ENCODE data around the gene ZFAND2A.
A peak's percentile ranks its signal among the peaks of the same experiment; 100 is the strongest.
"Not testable (repeated sequence)": the region's sequence is repeated elsewhere in the genome, so short reads cannot be mapped to it uniquely, and the experiment has no call there.

The ZFAND2A gene, protein sequence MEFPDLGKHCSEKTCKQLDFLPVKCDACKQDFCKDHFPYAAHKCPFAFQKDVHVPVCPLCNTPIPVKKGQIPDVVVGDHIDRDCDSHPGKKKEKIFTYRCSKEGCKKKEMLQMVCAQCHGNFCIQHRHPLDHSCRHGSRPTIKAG

DNA sequence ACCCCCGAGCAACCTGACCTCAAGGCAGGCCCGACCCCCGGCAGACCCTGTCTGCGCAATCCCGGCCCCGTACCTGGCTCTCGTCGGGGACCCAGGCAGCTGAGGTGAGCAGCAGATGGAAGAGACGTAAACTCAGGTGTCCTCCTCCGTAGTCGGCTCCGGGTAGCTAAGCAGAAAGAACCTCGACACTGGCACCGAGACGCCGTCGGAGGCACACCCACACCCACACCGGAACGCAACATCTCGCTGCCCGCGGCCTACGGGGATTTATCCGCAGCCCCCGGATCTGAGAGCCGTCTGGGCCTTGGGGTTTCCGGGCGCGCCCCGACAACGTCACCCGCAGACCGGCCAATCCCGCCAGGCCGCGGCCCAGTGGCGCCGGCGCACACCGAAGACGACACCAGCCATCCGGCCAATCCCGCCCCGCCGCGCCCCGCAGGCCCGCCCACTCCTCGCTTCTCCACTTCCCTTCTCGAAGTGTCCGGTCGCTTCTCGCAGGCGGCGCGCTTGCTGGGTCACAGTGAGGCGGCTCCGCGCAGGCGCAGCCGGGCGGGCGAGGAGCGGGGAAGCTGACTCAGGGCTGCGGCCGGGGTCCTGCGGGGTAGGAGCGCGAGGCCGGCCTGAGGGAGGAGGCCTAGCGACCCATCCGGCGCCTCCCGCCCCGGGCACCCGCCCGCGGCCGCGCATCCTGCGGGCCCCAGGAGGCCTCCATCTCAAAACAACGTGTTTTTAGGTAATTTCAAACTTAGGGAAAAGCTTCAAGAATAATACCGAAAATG, at the start of gene ZFAND2A:
Gene ZFAND2A (minus strand): TSS at position 306 of the 779 bp plus-strand sequence. CDS start 1,984 bp downstream, outside the sequence.
- Mint-ChIP-seq H3K9me3 (no peaks in the 10 kb centered on the region), H3K27me3 (no peaks in the 10 kb centered on the region), H3K4me1 (peaks cover 27% of the 10 kb centered on the region), H3K27ac (peak within 1 kb of the TSS; percentile 90), H3K4me3 (peak within 1 kb of the TSS; percentile 85), H3K36me3 (peaks cover 26% of the 10 kb centered on the region)
- DNase-seq = peak; percentile 99
- CTCF ChIA-PET = interaction anchor here (0.8 to 4.2 kb wide), 3 partner anchors 9 to 166 kb away, joined by 3 to 17 read pairs (median 12); no protein-coding TSS in a partner anchor

DNA sequence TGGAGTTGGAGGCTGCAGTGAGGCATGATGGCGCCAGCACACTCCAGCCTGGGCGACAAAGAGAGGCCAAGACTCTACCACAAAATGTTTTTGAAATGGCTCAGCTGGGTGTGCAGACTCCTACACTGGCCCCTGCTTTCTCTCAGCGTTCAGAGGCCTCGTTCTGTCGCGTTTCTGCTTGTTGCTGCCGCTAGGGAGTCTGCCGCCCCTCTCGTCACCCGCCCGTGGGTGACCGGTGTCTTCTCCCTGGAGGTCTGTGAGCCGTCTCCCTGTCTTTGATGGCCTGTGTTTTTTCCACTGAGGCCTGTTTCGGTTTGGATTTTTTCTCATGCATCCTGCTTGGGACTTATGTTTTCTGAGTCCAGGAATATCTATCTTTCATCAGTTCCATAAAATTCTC, 49.1 kb upstream of the ZFAND2A start:
- H3K4me3 Mint-ChIP-seq = no peak overlapping the region
- H3K9me3 Mint-ChIP-seq = no peaks in the 10 kb centered on the region
- H3K36me3 Mint-ChIP-seq = no peaks in the 10 kb centered on the region
- peaks cover 47% of the 10 kb centered on the region for H3K27me3 Mint-ChIP-seq
- CTCF ChIA-PET = no interaction called here
- no peaks in the 10 kb centered on the region for H3K4me1 Mint-ChIP-seq
- DNase-seq = no peak
- no peak overlapping the region for H3K27ac Mint-ChIP-seq

DNA sequence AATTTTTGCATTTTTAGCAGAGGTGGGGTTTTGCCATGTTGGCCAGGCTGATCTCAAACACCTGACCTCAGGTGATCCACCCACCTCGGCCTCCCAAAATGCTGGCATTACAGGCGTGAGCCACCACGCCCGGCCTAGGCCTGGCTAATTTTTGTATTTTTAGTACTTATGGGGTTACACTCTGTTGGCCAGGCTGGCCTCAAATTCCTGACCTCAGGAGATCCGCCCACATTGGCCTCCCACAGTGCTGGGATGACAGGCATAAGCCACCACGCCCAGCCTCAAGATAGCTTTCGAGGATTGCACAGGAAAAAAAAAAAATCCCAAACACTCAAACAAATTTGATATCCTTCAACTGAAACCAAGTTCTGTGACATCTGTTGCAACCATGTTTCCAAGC, 45.7 kb upstream of the ZFAND2A start:
- H3K4me1 Mint-ChIP-seq, H3K27ac Mint-ChIP-seq, DNase-seq, H3K36me3 Mint-ChIP-seq, H3K4me3 Mint-ChIP-seq, CTCF ChIA-PET, H3K9me3 Mint-ChIP-seq: not testable (repeated sequence)
- peaks cover 30% of the 10 kb centered on the region for H3K27me3 Mint-ChIP-seq

DNA sequence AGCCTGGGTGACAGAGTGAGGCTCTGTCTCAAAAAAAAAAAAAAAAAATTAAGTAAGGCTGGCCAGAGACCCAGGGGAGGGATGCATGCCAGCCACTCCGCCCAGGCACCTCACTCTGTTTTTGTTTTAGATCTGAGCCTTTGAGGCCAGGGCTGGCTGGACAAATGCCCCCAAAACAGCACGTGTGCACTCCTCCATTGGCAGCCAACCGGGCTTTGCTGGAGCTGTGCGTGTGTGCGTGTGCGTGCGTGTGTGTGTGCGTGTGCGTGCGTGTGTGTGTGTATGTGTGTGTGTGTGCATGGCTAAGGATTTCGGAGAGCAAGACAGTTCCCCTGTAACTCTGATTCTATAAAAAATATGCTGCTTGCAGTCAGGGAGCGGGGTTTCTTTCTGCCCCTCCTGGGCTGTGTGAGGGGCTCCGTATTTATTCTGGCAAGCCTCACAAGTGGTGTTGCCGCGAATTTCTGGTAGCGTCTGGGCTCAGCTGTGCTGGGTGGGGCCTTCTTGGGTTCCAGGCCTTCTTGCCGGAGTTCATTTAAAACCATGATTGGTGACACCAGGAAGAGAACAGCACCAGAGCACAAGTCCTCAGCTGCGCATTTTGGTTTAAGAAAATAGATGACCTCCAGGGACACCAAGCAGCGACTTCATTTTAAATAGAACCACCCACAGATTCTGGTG, 44.6 kb upstream of the ZFAND2A start:
- H3K27ac Mint-ChIP-seq = no peak overlapping the region
- DNase-seq = no peak
- H3K4me1 Mint-ChIP-seq = no peaks in the 10 kb centered on the region
- peaks cover 28% of the 10 kb centered on the region for H3K27me3 Mint-ChIP-seq
- no peaks in the 10 kb centered on the region for H3K9me3 Mint-ChIP-seq
- CTCF ChIA-PET = interaction anchor here (1.1 kb wide), 1 partner anchor 11 kb away, joined by 3 read pairs; no protein-coding TSS in a partner anchor
- no peak overlapping the region for H3K4me3 Mint-ChIP-seq
- H3K36me3 Mint-ChIP-seq = no peaks in the 10 kb centered on the region

DNA sequence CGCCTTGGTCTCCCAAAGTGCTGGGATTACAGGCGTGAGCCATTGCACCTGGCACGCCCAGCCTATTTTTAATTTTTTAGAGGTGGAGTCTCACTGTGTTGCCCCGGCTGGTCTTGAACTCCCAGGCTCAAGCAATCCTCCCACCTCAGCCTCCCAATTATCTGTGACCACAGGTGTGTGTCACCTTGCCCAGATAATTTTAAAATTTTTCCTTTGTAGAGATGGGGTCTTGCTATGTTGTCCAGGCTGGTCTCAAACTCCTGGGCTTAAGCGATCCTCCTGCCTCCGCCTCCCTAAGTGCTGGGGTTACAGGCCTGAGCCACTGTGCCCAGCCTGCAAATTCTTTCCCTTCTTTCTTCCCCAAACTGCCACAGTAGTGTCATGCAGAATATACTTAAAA, 42.9 kb upstream of the ZFAND2A start:
- H3K27me3 Mint-ChIP-seq = peaks cover 19% of the 10 kb centered on the region
- not testable (repeated sequence) for H3K36me3 Mint-ChIP-seq, H3K9me3 Mint-ChIP-seq, H3K4me3 Mint-ChIP-seq, H3K4me1 Mint-ChIP-seq, H3K27ac Mint-ChIP-seq, DNase-seq
- CTCF ChIA-PET = interaction anchor here (0.6 kb wide), 1 partner anchor 17 kb away, joined by 3 read pairs; no protein-coding TSS in a partner anchor

DNA sequence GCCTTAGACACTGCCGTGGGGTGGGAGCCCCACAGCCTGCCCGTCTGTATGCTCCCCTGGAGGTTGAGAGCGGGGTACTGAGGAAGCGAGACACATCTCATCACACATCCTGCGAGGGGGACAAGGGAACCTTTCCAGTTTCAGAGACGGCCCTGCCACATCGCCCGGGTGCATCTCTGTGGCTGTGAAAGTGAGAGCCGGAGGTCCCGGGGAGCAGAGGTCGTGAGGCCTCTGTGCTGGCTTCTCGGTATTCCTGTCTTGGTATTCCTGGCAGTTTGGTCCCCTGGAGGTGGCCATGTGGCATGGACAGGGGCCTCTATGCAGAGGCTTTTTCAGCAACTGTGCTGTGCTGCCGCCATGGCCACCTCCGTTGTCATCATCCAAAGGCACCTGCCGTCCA, 41.9 kb upstream of the ZFAND2A start:
- CTCF ChIA-PET = no interaction called here
- peaks cover 19% of the 10 kb centered on the region for H3K27me3 Mint-ChIP-seq
- H3K9me3 Mint-ChIP-seq = no peaks in the 10 kb centered on the region
- H3K4me3 Mint-ChIP-seq = no peak overlapping the region
- no peak overlapping the region for H3K27ac Mint-ChIP-seq
- no peaks in the 10 kb centered on the region for H3K36me3 Mint-ChIP-seq
- DNase-seq = no peak
- H3K4me1 Mint-ChIP-seq = no peaks in the 10 kb centered on the region

DNA sequence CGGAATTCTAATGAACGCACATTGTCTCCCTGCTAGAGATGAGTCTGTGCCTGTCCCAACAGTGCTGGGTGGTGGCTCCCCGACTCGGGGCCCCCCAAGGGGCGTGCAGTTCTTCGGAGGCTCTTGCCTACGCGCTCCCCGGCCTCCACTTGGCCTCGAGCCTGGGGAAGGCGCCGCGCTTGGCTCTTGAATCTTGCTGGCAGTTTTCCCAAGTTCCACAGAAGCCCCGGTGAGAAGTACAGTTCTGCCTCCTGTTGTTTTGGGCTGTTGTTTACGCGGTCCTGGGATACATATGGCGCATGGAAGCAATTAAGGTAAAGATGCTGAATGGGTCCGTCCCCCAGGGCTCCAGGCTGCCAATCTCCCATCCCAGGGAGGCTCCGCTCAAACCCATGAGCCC, 40.0 kb upstream of the ZFAND2A start:
- H3K4me3 Mint-ChIP-seq = no peak overlapping the region
- H3K27me3 Mint-ChIP-seq = peaks cover 22% of the 10 kb centered on the region
- DNase-seq = no peak
- H3K9me3 Mint-ChIP-seq = no peaks in the 10 kb centered on the region
- no peaks in the 10 kb centered on the region for H3K36me3 Mint-ChIP-seq
- H3K27ac Mint-ChIP-seq = no peak overlapping the region
- H3K4me1 Mint-ChIP-seq = peaks cover 2% of the 10 kb centered on the region
- CTCF ChIA-PET = no interaction called here

DNA sequence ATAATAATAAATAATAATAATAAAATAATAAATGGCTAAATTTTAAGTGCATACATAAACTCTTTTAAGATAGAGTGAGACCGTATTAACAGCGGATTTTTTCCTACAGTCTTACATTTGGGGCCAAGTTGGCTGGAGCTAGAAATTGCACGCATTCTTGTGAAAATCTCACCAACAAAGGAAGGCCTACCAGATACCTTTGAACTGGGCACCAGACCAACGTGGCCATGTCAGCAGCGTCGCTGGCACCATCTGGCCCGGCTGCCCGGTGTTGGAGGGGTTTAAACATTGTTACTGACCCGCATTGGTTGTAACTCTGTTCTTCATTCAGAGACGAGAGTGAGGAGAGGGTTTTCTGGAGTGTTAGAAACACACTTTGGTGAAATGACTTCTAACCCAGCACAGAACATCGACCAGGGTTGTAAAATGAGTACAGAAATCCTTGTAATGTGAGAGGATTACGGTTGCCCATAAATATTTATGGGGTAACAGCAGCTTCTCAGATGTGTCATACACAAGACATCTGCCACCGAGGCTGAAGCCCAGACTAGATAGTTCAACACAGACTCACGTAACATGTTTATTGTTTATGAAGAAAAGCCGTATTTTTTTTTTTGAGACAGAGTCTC, 38.1 kb upstream of the ZFAND2A start:
- H3K27me3 Mint-ChIP-seq = peaks cover 41% of the 10 kb centered on the region
- CTCF ChIA-PET = no interaction called here

DNA sequence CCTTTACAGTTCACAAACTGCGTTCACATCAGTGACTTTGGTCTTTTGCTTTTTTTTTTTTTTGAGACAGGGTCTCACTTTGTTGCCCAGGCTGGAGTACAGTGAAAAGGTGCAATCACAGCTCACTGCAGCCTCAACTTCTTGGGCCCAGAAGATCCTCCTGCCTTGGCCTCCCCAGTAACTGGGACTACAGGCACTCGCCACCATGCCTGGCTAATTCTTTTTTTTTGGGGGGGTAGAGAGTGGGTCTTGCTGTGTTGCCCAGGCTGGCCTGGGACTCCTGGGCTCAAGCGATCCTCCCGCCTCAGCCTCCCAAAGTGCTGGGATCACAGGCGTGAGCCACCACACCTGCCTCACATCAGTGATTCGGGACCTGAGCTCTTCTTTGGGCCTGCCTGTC, 37.0 kb upstream of the ZFAND2A start:
- Mint-ChIP-seq H3K4me1 (peaks cover 21% of the 10 kb centered on the region), H3K36me3 (peaks cover 4% of the 10 kb centered on the region), H3K9me3 (peaks cover 2% of the 10 kb centered on the region), H3K27me3 (peaks cover 41% of the 10 kb centered on the region), H3K4me3 (no peak overlapping the region), H3K27ac (no peak overlapping the region)
- CTCF ChIA-PET = no interaction called here
- DNase-seq = no peak

More for the DNA sequence above, 38.1 kb upstream of the ZFAND2A start:
- H3K4me3 Mint-ChIP-seq = no peak overlapping the region
- peaks cover 9% of the 10 kb centered on the region for H3K4me1 Mint-ChIP-seq
- no peaks in the 10 kb centered on the region for H3K9me3 Mint-ChIP-seq
- no peak overlapping the region for H3K27ac Mint-ChIP-seq
- H3K36me3 Mint-ChIP-seq = no peaks in the 10 kb centered on the region
- DNase-seq = no peak

DNA sequence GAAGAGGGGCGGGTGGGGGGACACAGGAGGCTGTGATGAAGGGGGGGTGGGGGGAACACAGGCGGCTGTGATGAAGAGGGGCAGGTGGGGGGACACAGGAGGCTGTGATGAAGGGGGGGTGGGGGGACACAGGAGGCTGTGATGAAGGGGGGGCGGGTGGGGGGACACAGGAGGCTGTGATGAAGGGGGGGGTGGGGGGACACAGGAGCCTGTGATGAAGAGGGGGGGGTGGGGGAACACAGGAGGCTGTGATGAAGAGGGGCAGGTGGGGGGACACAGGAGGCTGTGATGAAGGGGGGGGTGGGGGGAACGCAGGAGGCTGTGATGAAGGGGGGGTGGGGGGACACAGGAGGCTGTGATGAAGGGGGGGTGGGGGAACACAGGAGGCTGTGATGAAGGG, 36.4 kb upstream of the ZFAND2A start:
- H3K4me3 Mint-ChIP-seq, CTCF ChIA-PET, H3K9me3 Mint-ChIP-seq, H3K27ac Mint-ChIP-seq, DNase-seq, H3K36me3 Mint-ChIP-seq: not testable (repeated sequence)
- H3K27me3 Mint-ChIP-seq = peaks cover 36% of the 10 kb centered on the region
- H3K4me1 Mint-ChIP-seq = peaks cover 26% of the 10 kb centered on the region

DNA sequence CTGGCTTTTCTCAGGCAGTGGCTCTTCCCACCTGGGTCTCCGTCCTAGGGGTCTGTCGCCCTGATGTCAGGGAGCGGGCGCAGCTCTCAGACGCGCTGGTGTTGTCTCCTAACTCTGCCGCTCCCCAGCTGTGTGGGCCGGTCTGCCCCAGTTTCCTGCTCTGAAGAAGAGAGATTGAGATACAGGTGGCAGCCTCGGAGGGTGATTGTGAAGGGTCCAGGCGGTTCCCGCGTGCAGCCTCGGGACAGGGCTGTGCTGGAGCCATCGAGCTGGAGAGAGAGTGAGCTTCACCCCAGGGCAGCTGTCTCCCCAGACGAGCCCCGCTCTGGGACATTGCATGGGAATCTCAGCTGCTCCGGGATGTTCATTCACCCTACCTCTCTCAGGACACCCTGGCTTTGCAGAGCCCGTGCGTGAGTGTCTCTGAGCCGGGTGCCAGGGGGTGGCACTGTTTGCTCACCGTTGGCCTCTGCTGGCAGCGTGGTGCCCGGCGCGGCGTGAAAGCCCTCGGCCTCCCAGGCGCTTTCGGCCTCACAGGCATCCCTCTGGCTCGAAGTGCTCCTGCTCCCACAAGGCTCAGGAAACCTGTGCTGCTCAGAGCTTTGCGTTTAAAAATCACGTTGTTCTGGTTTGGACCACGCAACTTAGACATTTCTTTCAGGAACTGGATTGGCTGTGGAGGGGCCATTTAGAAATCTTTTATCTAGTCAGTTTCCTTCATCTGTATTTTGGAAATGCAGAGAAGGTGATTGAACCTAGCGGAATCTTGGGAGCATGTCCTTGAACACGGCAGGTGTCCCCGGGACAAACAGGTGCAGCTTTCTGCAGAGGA, 33.8 kb upstream of the ZFAND2A start:
- peaks cover 6% of the 10 kb centered on the region for H3K9me3 Mint-ChIP-seq

DNA sequence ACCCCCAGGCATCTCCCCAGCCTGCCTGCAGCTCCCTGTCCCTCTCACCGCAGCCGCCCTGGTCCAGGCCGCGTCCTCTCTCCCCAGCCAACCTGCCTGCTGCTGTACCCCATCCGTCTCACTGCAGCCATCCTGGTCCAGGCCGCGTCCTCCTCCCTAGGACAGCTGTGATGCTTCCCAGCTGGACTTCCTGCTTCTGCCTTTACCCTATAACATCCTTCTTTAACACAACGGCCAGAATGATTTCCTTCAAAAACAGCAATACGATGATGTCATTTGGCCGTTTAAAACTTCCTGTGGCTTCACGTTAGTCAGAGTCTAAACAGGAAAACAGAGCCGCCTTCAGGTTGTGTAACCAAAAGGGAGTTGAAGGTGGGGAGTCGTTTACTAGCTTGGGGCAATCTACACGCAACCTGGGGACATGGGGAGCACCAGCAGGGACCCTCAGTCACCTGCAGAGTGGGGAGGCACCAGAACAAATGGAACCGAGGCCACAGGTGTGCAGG, 32.2 kb upstream of the ZFAND2A start:
- CTCF ChIA-PET = interaction anchor here (0.6 to 4.3 kb wide), 12 partner anchors 9 to 282 kb away, joined by 3 to 40 read pairs (median 8); no protein-coding TSS in a partner anchor
- DNase-seq = peak; percentile 48
- Mint-ChIP-seq H3K9me3 (peaks cover 6% of the 10 kb centered on the region), H3K27ac (peak overlapping the region; percentile 84), H3K4me1 (peaks cover 29% of the 10 kb centered on the region), H3K36me3 (peaks cover 9% of the 10 kb centered on the region), H3K4me3 (peak overlapping the region; percentile 64), H3K27me3 (peaks cover 44% of the 10 kb centered on the region)

More for the DNA sequence above, 33.8 kb upstream of the ZFAND2A start:
- peak; percentile 68 for DNase-seq
- H3K4me3 Mint-ChIP-seq = no peak overlapping the region
- no peak overlapping the region for H3K27ac Mint-ChIP-seq
- H3K27me3 Mint-ChIP-seq = peaks cover 29% of the 10 kb centered on the region
- peaks cover 29% of the 10 kb centered on the region for H3K4me1 Mint-ChIP-seq
- CTCF ChIA-PET = interaction anchor here (0.8 to 4.3 kb wide), 21 partner anchors 10 to 339 kb away, joined by 3 to 40 read pairs (median 4); no protein-coding TSS in a partner anchor
- peaks cover 9% of the 10 kb centered on the region for H3K36me3 Mint-ChIP-seq
